ENCODE data around the gene UPB1.

DNA sequence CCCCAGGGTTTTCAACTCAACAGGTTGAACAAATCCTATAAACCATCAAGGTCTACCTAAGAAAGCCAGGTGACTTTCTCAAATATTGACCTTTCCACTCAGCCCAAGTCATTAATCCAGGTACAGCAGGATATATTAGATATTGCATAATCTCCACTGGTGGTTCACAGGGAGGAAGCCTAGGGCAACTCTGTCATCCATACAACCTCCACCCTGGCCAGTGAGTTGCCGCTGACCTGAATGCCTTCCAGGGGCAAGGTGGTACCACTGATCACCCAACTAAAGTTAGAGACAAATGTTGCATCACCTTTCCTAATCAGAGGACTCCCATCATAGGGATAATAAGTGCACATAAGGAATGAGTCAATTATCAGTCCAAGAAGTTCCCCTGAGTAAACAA, 36.9 kb downstream of the UPB1 start:
- TF ChIP-seq EZH2phosphoT487 (IDR thresholded peaks at IDR 0.05; ENCODE audit: low read length) (no peak), CTCF (IDR thresholded peaks at IDR 0.05; ENCODE audit: low read length) (no peak), EZH2 (optimal IDR thresholded peaks at IDR 0.05; ENCODE audit: low read depth, low read length) (no peak)
